SK-N-SH (cell line): ENCODE data around the gene PAX9.

Source experiments
- CHD2 ChIP-seq: fragments of 150-350 bp; IDR thresholded peaks from 2 replicates; pipeline ENCODE4 v1.6.1; 2018; ENCODE audit warnings: low read length; ENCODE audit not compliant: partially characterized antibody
- EZH2phosphoT487 ChIP-seq: fragments of 200-600 bp; sonication (generic); IDR thresholded peaks from 2 replicates; pipeline ENCODE4 v1.6.1; 2017; ENCODE audit warnings: low read depth, mixed run types, mild to moderate bottlenecking, antibody characterized with exemption, moderate library complexity, borderline replicate concordance
- FOXJ3 ChIP-seq: sonication (generic); formaldehyde crosslinking; IDR thresholded peaks from 2 replicates; pipeline ENCODE4 v1.5.1; 2020; ENCODE audit warnings: mild to moderate bottlenecking, missing genetic modification reagents
- GABPA ChIP-seq: IDR thresholded peaks from 2 replicates; pipeline ENCODE4 v1.4.0; 2012; ENCODE audit warnings: low read depth, mild to moderate bottlenecking
- JUND ChIP-seq: IDR thresholded peaks from 2 replicates; pipeline ENCODE4 v1.4.0; 2012
- MEF2A ChIP-seq: IDR thresholded peaks from 2 replicates; pipeline ENCODE4 v1.4.0; 2012; ENCODE audit warnings: low read depth, borderline replicate concordance
- NFIC ChIP-seq: IDR thresholded peaks from 2 replicates; pipeline ENCODE4 v1.4.0; 2012; ENCODE audit warnings: borderline replicate concordance
- POLR2AphosphoS5 ChIP-seq: IDR thresholded peaks from 2 replicates; pipeline ENCODE4 v1.6.1; 2012; ENCODE audit warnings: low read depth, low read length
- YY1 ChIP-seq: IDR thresholded peaks from 2 replicates; pipeline ENCODE4 v1.4.0; 2012; ENCODE audit warnings: low read depth, mild to moderate bottlenecking
- TF ChIP-seq, protein P1 (sequence below): fragments of 200-600 bp; sonication (generic); IDR thresholded peaks from 2 replicates; pipeline ENCODE4 v1.6.1; 2017; ENCODE audit warnings: antibody characterized with exemption, mild to moderate bottlenecking, moderate library complexity
- TF ChIP-seq, protein P2 (sequence below): IDR thresholded peaks from 2 replicates; pipeline ENCODE4 v1.4.0; 2012; ENCODE audit warnings: low read depth
- TF ChIP-seq, protein P3 (sequence below): IDR thresholded peaks from 2 replicates; pipeline ENCODE4 v1.4.0; 2012; ENCODE audit warnings: low read depth, borderline replicate concordance
- TF ChIP-seq, protein P4 (sequence below): IDR thresholded peaks from 2 replicates; pipeline ENCODE4 v1.4.0; 2012; ENCODE audit warnings: low read depth, borderline replicate concordance

DNA sequence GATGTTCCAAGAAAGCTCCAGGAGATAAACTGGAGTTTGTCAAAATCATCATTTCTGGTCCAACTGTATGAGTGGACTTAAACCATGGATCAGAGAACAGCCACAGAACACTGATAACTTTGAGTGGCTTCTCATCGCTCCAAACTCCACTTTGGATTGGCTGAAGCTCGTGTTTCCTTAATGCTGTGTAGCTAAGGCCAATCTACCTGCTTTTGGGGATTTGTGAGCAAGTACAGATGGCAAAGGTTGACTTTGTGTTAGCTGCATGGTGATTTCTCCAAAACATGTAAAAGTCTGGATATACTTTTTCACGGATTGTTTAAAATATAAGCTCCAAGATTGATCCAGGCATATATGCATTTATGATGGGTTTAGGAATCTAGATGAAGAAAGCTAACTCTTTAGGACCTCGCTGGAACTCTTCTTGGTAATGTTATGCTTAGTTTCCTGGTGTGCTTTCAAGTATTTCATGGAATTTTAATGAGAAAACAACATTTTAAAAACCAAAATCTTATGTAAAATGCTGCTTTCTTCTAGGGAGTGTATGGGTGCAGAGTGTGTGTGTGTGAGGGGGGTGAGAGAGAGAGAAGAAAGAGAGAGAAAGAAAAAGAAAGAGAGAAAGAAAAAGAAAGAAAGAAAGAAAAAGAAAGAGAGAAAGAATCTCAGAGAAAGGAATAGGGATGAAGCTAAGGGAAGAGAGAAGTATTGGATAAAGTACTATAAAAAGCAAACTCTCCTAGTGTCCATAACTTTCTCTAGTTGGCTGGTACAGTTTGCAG is 11.6 kb upstream of the PAX9 start:
- TF ChIP-seq YY1 (no peak), EZH2phosphoT487 (no peak), POLR2AphosphoS5 (no peak), CHD2 (no peak), MEF2A (no peak), GABPA (no peak), NFIC (no peak), JUND (no peak), FOXJ3 (CRISPR knock-in tag) (no peak)
- TF ChIP-seq, protein P1, sequence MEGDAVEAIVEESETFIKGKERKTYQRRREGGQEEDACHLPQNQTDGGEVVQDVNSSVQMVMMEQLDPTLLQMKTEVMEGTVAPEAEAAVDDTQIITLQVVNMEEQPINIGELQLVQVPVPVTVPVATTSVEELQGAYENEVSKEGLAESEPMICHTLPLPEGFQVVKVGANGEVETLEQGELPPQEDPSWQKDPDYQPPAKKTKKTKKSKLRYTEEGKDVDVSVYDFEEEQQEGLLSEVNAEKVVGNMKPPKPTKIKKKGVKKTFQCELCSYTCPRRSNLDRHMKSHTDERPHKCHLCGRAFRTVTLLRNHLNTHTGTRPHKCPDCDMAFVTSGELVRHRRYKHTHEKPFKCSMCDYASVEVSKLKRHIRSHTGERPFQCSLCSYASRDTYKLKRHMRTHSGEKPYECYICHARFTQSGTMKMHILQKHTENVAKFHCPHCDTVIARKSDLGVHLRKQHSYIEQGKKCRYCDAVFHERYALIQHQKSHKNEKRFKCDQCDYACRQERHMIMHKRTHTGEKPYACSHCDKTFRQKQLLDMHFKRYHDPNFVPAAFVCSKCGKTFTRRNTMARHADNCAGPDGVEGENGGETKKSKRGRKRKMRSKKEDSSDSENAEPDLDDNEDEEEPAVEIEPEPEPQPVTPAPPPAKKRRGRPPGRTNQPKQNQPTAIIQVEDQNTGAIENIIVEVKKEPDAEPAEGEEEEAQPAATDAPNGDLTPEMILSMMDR: no peak
- TF ChIP-seq, protein P2, sequence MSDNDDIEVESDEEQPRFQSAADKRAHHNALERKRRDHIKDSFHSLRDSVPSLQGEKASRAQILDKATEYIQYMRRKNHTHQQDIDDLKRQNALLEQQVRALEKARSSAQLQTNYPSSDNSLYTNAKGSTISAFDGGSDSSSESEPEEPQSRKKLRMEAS: no peak
- TF ChIP-seq, protein P3, sequence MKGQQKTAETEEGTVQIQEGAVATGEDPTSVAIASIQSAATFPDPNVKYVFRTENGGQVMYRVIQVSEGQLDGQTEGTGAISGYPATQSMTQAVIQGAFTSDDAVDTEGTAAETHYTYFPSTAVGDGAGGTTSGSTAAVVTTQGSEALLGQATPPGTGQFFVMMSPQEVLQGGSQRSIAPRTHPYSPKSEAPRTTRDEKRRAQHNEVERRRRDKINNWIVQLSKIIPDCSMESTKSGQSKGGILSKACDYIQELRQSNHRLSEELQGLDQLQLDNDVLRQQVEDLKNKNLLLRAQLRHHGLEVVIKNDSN: no peak
- TF ChIP-seq, protein P4, sequence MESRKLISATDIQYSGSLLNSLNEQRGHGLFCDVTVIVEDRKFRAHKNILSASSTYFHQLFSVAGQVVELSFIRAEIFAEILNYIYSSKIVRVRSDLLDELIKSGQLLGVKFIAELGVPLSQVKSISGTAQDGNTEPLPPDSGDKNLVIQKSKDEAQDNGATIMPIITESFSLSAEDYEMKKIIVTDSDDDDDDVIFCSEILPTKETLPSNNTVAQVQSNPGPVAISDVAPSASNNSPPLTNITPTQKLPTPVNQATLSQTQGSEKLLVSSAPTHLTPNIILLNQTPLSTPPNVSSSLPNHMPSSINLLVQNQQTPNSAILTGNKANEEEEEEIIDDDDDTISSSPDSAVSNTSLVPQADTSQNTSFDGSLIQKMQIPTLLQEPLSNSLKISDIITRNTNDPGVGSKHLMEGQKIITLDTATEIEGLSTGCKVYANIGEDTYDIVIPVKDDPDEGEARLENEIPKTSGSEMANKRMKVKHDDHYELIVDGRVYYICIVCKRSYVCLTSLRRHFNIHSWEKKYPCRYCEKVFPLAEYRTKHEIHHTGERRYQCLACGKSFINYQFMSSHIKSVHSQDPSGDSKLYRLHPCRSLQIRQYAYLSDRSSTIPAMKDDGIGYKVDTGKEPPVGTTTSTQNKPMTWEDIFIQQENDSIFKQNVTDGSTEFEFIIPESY: no peak
